ENCODE data around the gene ACHE.

ACHE gene

GRCh38 chr7:100893318-100893895, 2.3 kb downstream of the ACHE start:
- TF ChIP-seq CTCF (IDR thresholded peaks at IDR 0.05; ENCODE audit: low read depth, low read length): no peak
- peaks cover 6% of the 10 kb centered on the region; the same call in 1 of the 2 replicates for H3K4me1 ChIP-seq
- H3K4me3 ChIP-seq (ENCODE audit: low read depth, low read length): no peak overlapping the region
- H3K36me3 ChIP-seq: peaks cover 10% of the 10 kb centered on the region
- peaks cover 30% of the 10 kb centered on the region for H3K27me3 ChIP-seq
- DNase-seq: no peak
- H3K9me3 ChIP-seq: no peaks in the 10 kb centered on the region

- Histone ChIP-seq H3K4me3 (ENCODE audit: low read depth, low read length) (no peak overlapping the region), H3K27me3 (peaks cover 26% of the 10 kb centered on the region), H3K4me1 (peaks cover 10% of the 10 kb centered on the region; the same call in 1 of the 2 replicates), H3K9me3 (no peaks in the 10 kb centered on the region), H3K36me3 (peaks cover 17% of the 10 kb centered on the region)
- no peak for DNase-seq
- no peak for TF ChIP-seq CTCF (IDR thresholded peaks at IDR 0.05; ENCODE audit: low read depth, low read length)
Observed at GRCh38 chr7:100892364-100893317, 3.0 kb downstream of the ACHE start.

GRCh38 chr7:100891568-100892247, 4.0 kb downstream of the ACHE start:
- Histone ChIP-seq H3K36me3 (peaks cover 27% of the 10 kb centered on the region), H3K4me1 (peaks cover 10% of the 10 kb centered on the region; the same call in 1 of the 2 replicates), H3K27me3 (peaks cover 16% of the 10 kb centered on the region), H3K9me3 (no peaks in the 10 kb centered on the region), H3K4me3 (ENCODE audit: low read depth, low read length) (no peak overlapping the region)
- no peak for TF ChIP-seq CTCF (IDR thresholded peaks at IDR 0.05; ENCODE audit: low read depth, low read length)
- DNase-seq: no peak

- TF ChIP-seq CTCF (IDR thresholded peaks at IDR 0.05; ENCODE audit: low read depth, low read length): no peak
- peaks cover 8% of the 10 kb centered on the region for H3K27me3 ChIP-seq
- peak overlapping the region; percentile 62 for H3K4me3 ChIP-seq (ENCODE audit: low read depth, low read length)
- no peaks in the 10 kb centered on the region for H3K9me3 ChIP-seq
- DNase-seq: no peak
- peaks cover 10% of the 10 kb centered on the region; the same call in 1 of the 2 replicates for H3K4me1 ChIP-seq
- peaks cover 35% of the 10 kb centered on the region for H3K36me3 ChIP-seq
Observed at GRCh38 chr7:100890653-100891567, 4.8 kb downstream of the ACHE start.

GRCh38 chr7:100888988-100889750, 6.5 kb downstream of the ACHE start, which contains the start of gene UFSP1:
Gene UFSP1 (minus strand): TSS chr7:100889715. CDS start chr7:100889271, 444 bp downstream.
- peaks cover 51% of the 10 kb centered on the region for H3K36me3 ChIP-seq

More at GRCh38 chr7:100888988-100889750, 6.5 kb downstream of the ACHE start, which contains the start of gene UFSP1:
- Histone ChIP-seq H3K27me3 (no peaks in the 10 kb centered on the region), H3K4me1 (peaks cover 7% of the 10 kb centered on the region; the same call in 1 of the 2 replicates), H3K4me3 (ENCODE audit: low read depth, low read length) (peak within 1 kb of the TSS; percentile 85), H3K9me3 (no peaks in the 10 kb centered on the region)
- no peak for DNase-seq
- TF ChIP-seq CTCF (IDR thresholded peaks at IDR 0.05; ENCODE audit: low read depth, low read length): no peak
